HG02938 (cell line): ENCODE measurements around the gene ONECUT3.
"Not testable (repeated sequence)": the region's sequence is repeated elsewhere in the genome, so short reads cannot be mapped to it uniquely, and the experiment has no call there.

Experiments
- ATAC-seq: cut with Tn5 transposase; IDR thresholded peaks from one replicate; pipeline ENCODE4 v1.9.1; 2021; ENCODE audit warnings: mild to moderate bottlenecking, moderate library complexity; ENCODE audit not compliant: unreplicated experiment

The ONECUT3 gene

GRCh38 chr19:1755467-1756171 is 2.3 kb downstream of the ONECUT3 start:
- no peak for ATAC-seq

- no peak for ATAC-seq
Observed at GRCh38 chr19:1756264-1756663, 3.0 kb downstream of the ONECUT3 start.

- no peak for ATAC-seq
Observed at GRCh38 chr19:1756705-1757465, 3.6 kb downstream of the ONECUT3 start.

- ATAC-seq: no peak
Observed at GRCh38 chr19:1757468-1758230, 4.3 kb downstream of the ONECUT3 start.

GRCh38 chr19:1758231-1758577 is 4.9 kb downstream of the ONECUT3 start:
- no peak for ATAC-seq

GRCh38 chr19:1758959-1759903 is 5.9 kb downstream of the ONECUT3 start:
- ATAC-seq: no peak

- no peak for ATAC-seq
Observed at GRCh38 chr19:1760020-1760419, 6.7 kb downstream of the ONECUT3 start.

- ATAC-seq: not testable (repeated sequence)
Observed at GRCh38 chr19:1760786-1761527, 7.7 kb downstream of the ONECUT3 start.

GRCh38 chr19:1761528-1762242 is 8.4 kb downstream of the ONECUT3 start:
- ATAC-seq: no peak

- no peak for ATAC-seq
Observed at GRCh38 chr19:1762243-1763117, 9.2 kb downstream of the ONECUT3 start.

GRCh38 chr19:1763648-1764639 is 10.6 kb downstream of the ONECUT3 start:
- ATAC-seq: no peak

- ATAC-seq: no peak
Observed at GRCh38 chr19:1764729-1765128, 11.4 kb downstream of the ONECUT3 start.

GRCh38 chr19:1765232-1765903 is 12.1 kb downstream of the ONECUT3 start:
- ATAC-seq: no peak

- no peak for ATAC-seq
Observed at GRCh38 chr19:1765904-1766799, 12.8 kb downstream of the ONECUT3 start.

- no peak for ATAC-seq
Observed at GRCh38 chr19:1766800-1767352, 13.6 kb downstream of the ONECUT3 start.
